Loucy (cell line): Measurements from ENCODE around the gene CELF2.

ENCODE experiments used
- H2AFZ ChIP-seq: fragments of 200-600 bp; sonication (generic); 2 replicates; pipeline ENCODE4 v1.6.0; 2016; ENCODE audit warnings: antibody characterized with exemption, mild to moderate bottlenecking, low read length, moderate library complexity
- H3F3A ChIP-seq: fragments of 200-600 bp; 2 replicates; pipeline ENCODE4 v1.6.0; 2016; ENCODE audit warnings: antibody characterized with exemption, low read depth, mild to moderate bottlenecking
- H3K27me3 ChIP-seq: fragments of 200-600 bp; sonication (generic); 2 replicates; pipeline ENCODE4 v1.6.1; 2014; ENCODE audit warnings: low read length, mild to moderate bottlenecking; ENCODE audit not compliant: insufficient read depth, poor library complexity, severe bottlenecking
- H3K36me3 ChIP-seq: fragments of 200-600 bp; sonication (generic); 2 replicates; pipeline ENCODE4 v1.6.1; 2016; ENCODE audit warnings: low read length; ENCODE audit not compliant: insufficient read depth
- H3K4me1 ChIP-seq: fragments of 200-600 bp; sonication (generic); 2 replicates; pipeline ENCODE4 v1.5.1; 2014; ENCODE audit warnings: low read length, mild to moderate bottlenecking; ENCODE audit not compliant: insufficient read depth, poor library complexity, severe bottlenecking
- H3K4me2 ChIP-seq: fragments of 200-600 bp; sonication (generic); 2 replicates; pipeline ENCODE4 v1.6.0; 2014; ENCODE audit warnings: antibody characterized with exemption, low read length, low read depth, mild to moderate bottlenecking; ENCODE audit not compliant: poor library complexity, severe bottlenecking
- H3K4me3 ChIP-seq: fragments of 200-600 bp; sonication (generic); 2 replicates; pipeline ENCODE4 v1.5.1; 2014; ENCODE audit warnings: low read length, mild to moderate bottlenecking, mixed read lengths; ENCODE audit not compliant: poor library complexity, severe bottlenecking
- H3K79me2 ChIP-seq: fragments of 200-600 bp; sonication (generic); 2 replicates; pipeline ENCODE4 v1.6.1; 2014; ENCODE audit warnings: low read length; ENCODE audit not compliant: insufficient read depth
- H3K9ac ChIP-seq: fragments of 200-600 bp; sonication (generic); 2 replicates; pipeline ENCODE4 v1.6.0; 2014; ENCODE audit warnings: mild to moderate bottlenecking, low read depth, low read length, moderate library complexity; ENCODE audit not compliant: poor library complexity, severe bottlenecking
- H3K9me2 ChIP-seq: fragments of 200-600 bp; sonication (generic); replicated peaks from 2 replicates; pipeline ENCODE4 v1.6.1; 2016; ENCODE audit warnings: low read depth, low read length, mixed read lengths
- H3K9me3 ChIP-seq: fragments of 200-600 bp; sonication (generic); 2 replicates; pipeline ENCODE4 v1.6.1; 2014; ENCODE audit warnings: mild to moderate bottlenecking, antibody characterized with exemption, low read length, low read depth; ENCODE audit not compliant: insufficient read depth
- H4K20me1 ChIP-seq: fragments of 200-600 bp; sonication (generic); 2 replicates; pipeline ENCODE4 v1.6.0; 2014; ENCODE audit warnings: antibody characterized with exemption, low read length, mild to moderate bottlenecking; ENCODE audit not compliant: insufficient read depth, poor library complexity, severe bottlenecking
- EZH2phosphoT487 ChIP-seq: fragments of 200-600 bp; IDR thresholded peaks from 2 replicates; pipeline ENCODE4 v1.6.1; 2018; ENCODE audit warnings: antibody characterized with exemption, mild to moderate bottlenecking, moderate library complexity, borderline replicate concordance
- TF ChIP-seq, protein P1 (sequence below): fragments of 200-600 bp; sonication (generic); conservative IDR thresholded peaks from 2 replicates; pipeline ENCODE4 v1.5.1; 2014; ENCODE audit warnings: mild to moderate bottlenecking, antibody characterized with exemption, low read length

Gene CELF2

DNA sequence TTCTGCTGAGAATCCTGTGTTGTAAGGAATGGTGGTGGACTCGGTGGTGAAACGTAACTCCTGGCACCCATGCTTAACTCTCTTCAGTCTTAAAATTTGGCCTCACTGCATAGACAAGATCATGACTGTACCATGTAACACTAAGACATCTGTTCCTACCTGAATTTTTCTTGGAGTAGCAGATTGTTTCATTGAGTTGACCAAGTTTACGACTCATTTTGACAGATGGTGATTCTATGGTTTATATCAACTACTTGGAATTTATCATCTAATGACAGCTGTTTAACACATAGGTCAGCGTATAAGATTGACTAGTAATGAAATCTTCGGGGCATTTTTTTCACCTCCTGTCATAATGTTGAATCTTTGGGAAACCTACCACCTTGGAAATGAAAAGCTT, 184.2 kb downstream of the CELF2 start:
- H3K27me3 ChIP-seq = no peaks in the 10 kb centered on the region
- H3K4me2 ChIP-seq = no peak overlapping the region
- H3K79me2 ChIP-seq = peaks cover 100% of the 10 kb centered on the region
- H2AFZ ChIP-seq = no peak overlapping the region
- H3K36me3 ChIP-seq = peaks cover 100% of the 10 kb centered on the region
- H3K9me3 ChIP-seq = no peaks in the 10 kb centered on the region
- TF ChIP-seq, protein P1, sequence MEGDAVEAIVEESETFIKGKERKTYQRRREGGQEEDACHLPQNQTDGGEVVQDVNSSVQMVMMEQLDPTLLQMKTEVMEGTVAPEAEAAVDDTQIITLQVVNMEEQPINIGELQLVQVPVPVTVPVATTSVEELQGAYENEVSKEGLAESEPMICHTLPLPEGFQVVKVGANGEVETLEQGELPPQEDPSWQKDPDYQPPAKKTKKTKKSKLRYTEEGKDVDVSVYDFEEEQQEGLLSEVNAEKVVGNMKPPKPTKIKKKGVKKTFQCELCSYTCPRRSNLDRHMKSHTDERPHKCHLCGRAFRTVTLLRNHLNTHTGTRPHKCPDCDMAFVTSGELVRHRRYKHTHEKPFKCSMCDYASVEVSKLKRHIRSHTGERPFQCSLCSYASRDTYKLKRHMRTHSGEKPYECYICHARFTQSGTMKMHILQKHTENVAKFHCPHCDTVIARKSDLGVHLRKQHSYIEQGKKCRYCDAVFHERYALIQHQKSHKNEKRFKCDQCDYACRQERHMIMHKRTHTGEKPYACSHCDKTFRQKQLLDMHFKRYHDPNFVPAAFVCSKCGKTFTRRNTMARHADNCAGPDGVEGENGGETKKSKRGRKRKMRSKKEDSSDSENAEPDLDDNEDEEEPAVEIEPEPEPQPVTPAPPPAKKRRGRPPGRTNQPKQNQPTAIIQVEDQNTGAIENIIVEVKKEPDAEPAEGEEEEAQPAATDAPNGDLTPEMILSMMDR = no peak
- no peak for TF ChIP-seq EZH2phosphoT487
- H3K4me1 ChIP-seq = peaks cover 3% of the 10 kb centered on the region
- no peaks in the 10 kb centered on the region for H3F3A ChIP-seq
- no peaks in the 10 kb centered on the region for H3K9me2 ChIP-seq
- no peak overlapping the region for H3K9ac ChIP-seq
- peaks cover 100% of the 10 kb centered on the region for H4K20me1 ChIP-seq
- no peak overlapping the region for H3K4me3 ChIP-seq

DNA sequence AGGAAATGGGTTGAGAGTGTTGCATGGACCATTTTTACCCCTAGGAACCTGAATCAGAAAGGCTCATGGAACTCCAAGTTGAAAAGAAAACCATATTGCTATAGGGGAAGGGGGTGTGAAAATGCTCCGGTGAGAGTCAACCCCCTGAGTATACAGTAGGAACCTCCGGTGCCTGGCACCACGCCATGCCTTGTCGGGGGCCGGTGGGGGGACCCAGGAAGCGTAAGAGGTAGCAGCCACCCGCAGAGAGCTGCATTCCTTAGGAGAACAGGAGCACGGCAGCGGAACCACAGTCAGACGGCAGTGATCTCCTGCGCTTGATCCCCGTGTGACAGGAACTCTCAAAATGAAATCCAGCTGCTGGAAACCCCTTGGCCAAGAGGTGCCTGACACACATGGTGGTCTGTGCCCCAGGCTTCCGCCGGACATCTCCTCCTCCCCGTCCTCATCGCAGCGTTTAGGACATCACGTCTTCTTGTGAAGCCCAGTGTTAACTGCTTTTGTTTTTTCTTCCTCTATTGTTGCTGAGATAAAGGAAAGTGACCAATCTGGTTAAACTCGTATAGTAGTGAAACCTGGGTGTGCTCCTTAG, 186.8 kb downstream of the CELF2 start:
- no peak overlapping the region for H2AFZ ChIP-seq
- no peak overlapping the region for H3K4me2 ChIP-seq
- no peaks in the 10 kb centered on the region for H3K9me3 ChIP-seq
- H3K36me3 ChIP-seq = peaks cover 100% of the 10 kb centered on the region
- TF ChIP-seq, protein P1 = no peak
- TF ChIP-seq EZH2phosphoT487 = no peak
- H4K20me1 ChIP-seq = peaks cover 100% of the 10 kb centered on the region
- H3K4me1 ChIP-seq = peaks cover 15% of the 10 kb centered on the region
- no peaks in the 10 kb centered on the region for H3K27me3 ChIP-seq
- no peak overlapping the region for H3K4me3 ChIP-seq
- H3K9ac ChIP-seq = no peak overlapping the region
- H3K79me2 ChIP-seq = peaks cover 100% of the 10 kb centered on the region
- no peaks in the 10 kb centered on the region for H3K9me2 ChIP-seq
- H3F3A ChIP-seq = no peaks in the 10 kb centered on the region

DNA sequence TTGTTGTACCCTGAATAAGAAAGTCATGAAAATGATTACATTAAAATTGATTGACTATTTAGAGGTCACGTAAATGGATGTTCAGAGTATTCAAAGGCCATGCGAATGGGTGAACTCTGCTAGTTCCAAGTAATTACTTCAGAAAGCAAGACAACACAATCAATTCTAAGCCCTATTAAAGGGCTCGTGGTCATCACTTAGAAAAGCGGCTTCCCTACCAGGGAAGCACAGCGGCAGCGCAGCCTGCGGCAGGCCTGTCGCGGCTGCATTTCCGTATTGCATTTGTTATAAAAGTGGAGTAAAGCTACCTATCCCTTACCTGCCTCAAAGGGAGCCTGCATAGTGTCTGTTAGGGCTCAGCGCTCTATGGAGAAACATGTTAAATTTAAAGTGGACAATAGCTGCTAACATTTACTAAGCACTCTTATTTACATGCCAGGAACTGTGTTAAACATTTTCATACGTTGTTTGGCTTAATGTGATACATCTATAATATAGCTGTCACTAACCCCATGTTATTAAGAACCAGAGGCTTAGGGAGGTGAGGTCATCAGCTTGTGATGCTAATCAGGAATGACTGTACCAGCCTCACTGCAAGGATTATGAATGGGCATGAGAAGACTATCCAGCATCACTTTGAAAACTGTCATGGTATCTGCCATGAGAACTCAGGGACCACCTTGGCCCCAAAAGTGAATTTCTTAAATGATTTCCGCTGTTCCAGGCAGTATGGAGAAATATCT, 187.5 kb downstream of the CELF2 start:
- Histone ChIP-seq H3K4me3 (no peak overlapping the region), H3F3A (no peaks in the 10 kb centered on the region), H3K9ac (no peak overlapping the region), H3K9me2 (no peaks in the 10 kb centered on the region), H4K20me1 (peaks cover 100% of the 10 kb centered on the region), H3K9me3 (no peaks in the 10 kb centered on the region), H3K79me2 (peaks cover 100% of the 10 kb centered on the region), H3K4me2 (no peak overlapping the region), H3K4me1 (peaks cover 21% of the 10 kb centered on the region), H2AFZ (no peak overlapping the region), H3K36me3 (peaks cover 100% of the 10 kb centered on the region), H3K27me3 (no peaks in the 10 kb centered on the region)
- no peak for TF ChIP-seq EZH2phosphoT487
- TF ChIP-seq, protein P1 = no peak
